GM12892 (cell line): ENCODE measurements around the gene PTPN21.

ENCODE experiments used
- POLR2A ChIP-seq: IDR thresholded peaks from 2 replicates; pipeline ENCODE4 v1.6.1; 2011; ENCODE audit warnings: low read depth, low read length, control low read depth
- POLR2AphosphoS5 ChIP-seq: IDR thresholded peaks from 2 replicates; pipeline ENCODE4 v1.6.1; 2011; ENCODE audit warnings: low read depth, low read length, control low read depth

DNA sequence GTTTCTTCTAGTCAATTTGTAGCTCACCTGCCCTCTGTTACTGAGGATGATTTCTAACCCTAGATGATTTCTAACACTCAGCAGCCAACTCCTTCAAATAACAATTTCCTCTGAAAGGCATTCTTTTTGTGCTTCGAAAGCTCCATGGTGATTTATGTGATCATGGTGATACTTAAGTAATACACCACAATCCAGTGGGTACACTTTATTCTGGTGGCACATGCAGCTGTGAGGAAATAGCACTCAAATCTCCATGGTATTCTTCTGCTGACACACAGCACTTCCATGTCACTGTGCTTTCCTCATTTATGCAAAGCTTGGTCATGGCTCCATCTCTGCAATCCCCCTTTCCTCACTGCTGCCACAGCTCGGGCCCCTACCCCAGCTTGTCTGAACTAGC lies 73.7 kb downstream of the PTPN21 start:
- TF ChIP-seq POLR2AphosphoS5 (no peak), POLR2A (no peak)
